ENCODE data around the gene SLC23A3. TPM values are rescaled to one million over a fixed set of nuclear protein-coding genes. Genes with fewer than 3 reads are reported as not detected.

SLC23A3 gene
- total and polyA plus RNA-seq, 9 of the 15 experiments (the other 6 are each of a cell fraction or from before 2014, with no cell fraction given): 0.06 to 0.64 (median 0.16) TPM

- TF ChIP-seq FOXP4 (CRISPR knock-in tag; IDR thresholded peaks at IDR 0.05; ENCODE audit: borderline replicate concordance) (0 out of 2 replicates have a peak, but pooled peaks have one; percentile 37), BHLHE40 (IDR thresholded peaks at IDR 0.05; ENCODE audit: low read length) (peak; percentile 96), ZNF324 (CRISPR knock-in tag; IDR thresholded peaks at IDR 0.05) (no peak), MYC (IDR thresholded peaks at IDR 0.05; ENCODE audit: low read depth, low read length) (peak; percentile 60; the same call in 1 of the 2 replicates), MYC (CRISPR knock-in tag; IDR thresholded peaks at IDR 0.05; ENCODE audit: borderline replicate concordance, low read depth) (peak; percentile 75; the same call in 1 of the 2 replicates), MYBL2 (IDR thresholded peaks at IDR 0.05; ENCODE audit: low read depth) (no peak), MYBL2 (CRISPR knock-in tag; IDR thresholded peaks at IDR 0.05; ENCODE audit: borderline replicate concordance) (no peak), FIP1L1 (IDR thresholded peaks at IDR 0.05; ENCODE audit: low read depth, low read length, poor library complexity, severe bottlenecking) (peak; percentile 74), ATF1 (CRISPR knock-in tag; IDR thresholded peaks at IDR 0.05) (no peak), ATF1 (tag; IDR thresholded peaks at IDR 0.05) (peak; percentile 62; the same call in 1 of the 2 replicates), NR0B1 (IDR thresholded peaks at IDR 0.05; ENCODE audit: partially characterized antibody) (no peak), ZNF143 (CRISPR knock-in tag; IDR thresholded peaks at IDR 0.05) (0 out of 2 replicates have a peak, but pooled peaks have one; percentile 16), TCF7 (IDR thresholded peaks at IDR 0.05; ENCODE audit: borderline replicate concordance) (no peak), TFAP4 (CRISPR knock-in tag; IDR thresholded peaks at IDR 0.05; ENCODE audit: borderline replicate concordance) (peak; percentile 44), RBFOX2 (IDR thresholded peaks at IDR 0.05; ENCODE audit: low read depth, low read length) (peak; percentile 84), ZNF395 (CRISPR knock-in tag; IDR thresholded peaks at IDR 0.05) (no peak), MTA3 (IDR thresholded peaks at IDR 0.05; ENCODE audit: borderline replicate concordance) (peak; percentile 74), TAL1 (IDR thresholded peaks at IDR 0.05) (no peak), GMEB1 (CRISPR knock-in tag; IDR thresholded peaks at IDR 0.05) (peak; percentile 74), CBFB (CRISPR knock-in tag; IDR thresholded peaks at IDR 0.05) (no peak)
Measured at GRCh38 chr2:219218732-219219701, 49.2 kb upstream of the SLC23A3 start, which contains the start of gene ABCB6 (continued).
